GM19351 (cell line): Measurements from ENCODE around the gene PXYLP1.

Experiments used
- ATAC-seq: cut with Tn5 transposase; IDR thresholded peaks from one replicate; pipeline ENCODE4 v1.9.1; 2021; ENCODE audit warnings: mild to moderate bottlenecking, moderate library complexity; ENCODE audit not compliant: unreplicated experiment

The PXYLP1 gene

GRCh38 chr3:141342386-141342785 lies 110.8 kb downstream of the PXYLP1 start:
- ATAC-seq, result no peak

- no peak for ATAC-seq
These were observed 111.5 kb downstream of the PXYLP1 start for GRCh38 chr3:141343077-141343476.

GRCh38 chr3:141343865-141344271 lies 112.2 kb downstream of the PXYLP1 start:
- no peak for ATAC-seq
